GM12875 (cell line): ENCODE results near the gene SF3B5.
"Not testable (repeated sequence)": the region's sequence is repeated elsewhere in the genome, so short reads cannot be mapped to it uniquely, and the experiment has no call there.

Source experiments
- H3K4me3 ChIP-seq: one replicate; pipeline ENCODE4 v1.5.1; 2011; ENCODE audit warnings: low read depth, low read length, control low read depth
- CTCF ChIP-seq: IDR thresholded peaks from 2 replicates; pipeline ENCODE4 v1.5.1; 2011; ENCODE audit warnings: low read depth, mild to moderate bottlenecking, control low read depth, inconsistent platforms, low read length, moderate library complexity, borderline replicate concordance; ENCODE audit not compliant: insufficient read depth

SF3B5 gene

GRCh38 chr6:144093658-144094057 lies 1.7 kb downstream of the SF3B5 start:
- no peak for TF ChIP-seq CTCF
- H3K4me3 ChIP-seq = no peak overlapping the region

- H3K4me3 ChIP-seq = no peak overlapping the region
- no peak for TF ChIP-seq CTCF
These were observed 2.1 kb downstream of the SF3B5 start for GRCh38 chr6:144093236-144093635.

GRCh38 chr6:144090384-144090783 lies 5.0 kb downstream of the SF3B5 start:
- no peak for TF ChIP-seq CTCF
- H3K4me3 ChIP-seq = no peak overlapping the region

GRCh38 chr6:144087789-144088426 lies 7.5 kb downstream of the SF3B5 start:
- no peak for TF ChIP-seq CTCF
- H3K4me3 ChIP-seq = no peak overlapping the region

- TF ChIP-seq CTCF = no peak
- H3K4me3 ChIP-seq = no peak overlapping the region
These were observed 8.4 kb downstream of the SF3B5 start for GRCh38 chr6:144086959-144087358.

- TF ChIP-seq CTCF = no peak
- no peak overlapping the region for H3K4me3 ChIP-seq
These were observed 12.2 kb downstream of the SF3B5 start for GRCh38 chr6:144083172-144083571.

- not testable (repeated sequence) for H3K4me3 ChIP-seq
These were observed 13.0 kb downstream of the SF3B5 start for GRCh38 chr6:144082412-144082811.

GRCh38 chr6:144077871-144078270 lies 17.5 kb downstream of the SF3B5 start:
- no peak overlapping the region for H3K4me3 ChIP-seq
- no peak for TF ChIP-seq CTCF
